Activated CD8-positive, alpha-beta memory T cell treated with anti-CD3 and anti-CD28 coated beads for 48 hours (primary cell): ENCODE data around the gene LRRC27.
A peak's percentile ranks its signal among the peaks of the same experiment; 100 is the strongest.

Experiments
- DNase-seq, 3 experiments: peaks; one replicate each; pipeline ENCODE4 v3.0.0-alpha.2; 2020; ENCODE audit warnings: low read depth in 2 of 3, low spot score in 2 of 3

The LRRC27 gene

GRCh38 chr10:132356621-132357195, 24.7 kb downstream of the LRRC27 start:
- DNase-seq, result no peak

GRCh38 chr10:132357286-132358058, 25.5 kb downstream of the LRRC27 start:
- DNase-seq, result no peak

GRCh38 chr10:132359305-132360040, 27.5 kb downstream of the LRRC27 start:
- DNase-seq, result no peak

GRCh38 chr10:132360766-132361447, 28.9 kb downstream of the LRRC27 start:
- DNase-seq, result no peak

- DNase-seq, result no peak
Observed at GRCh38 chr10:132361581-132362101, 29.6 kb downstream of the LRRC27 start.

- no peak for DNase-seq
Observed at GRCh38 chr10:132362151-132362611, 30.2 kb downstream of the LRRC27 start.

- DNase-seq, result no peak
Observed at GRCh38 chr10:132363376-132363775, 31.4 kb downstream of the LRRC27 start.

- no peak for DNase-seq
Observed at GRCh38 chr10:132363921-132364593, 32.1 kb downstream of the LRRC27 start.

GRCh38 chr10:132364594-132364970, 32.6 kb downstream of the LRRC27 start:
- DNase-seq, result peak in 1 of 3 experiments; percentile 81

- DNase-seq, result no peak
Observed at GRCh38 chr10:132365102-132365501, 33.1 kb downstream of the LRRC27 start.

- no peak for DNase-seq
Observed at GRCh38 chr10:132366006-132366405, 34.0 kb downstream of the LRRC27 start.

GRCh38 chr10:132366499-132366898, 34.5 kb downstream of the LRRC27 start:
- no peak for DNase-seq

GRCh38 chr10:132368391-132368790, 36.4 kb downstream of the LRRC27 start:
- DNase-seq, result no peak

GRCh38 chr10:132368881-132369635, 37.1 kb downstream of the LRRC27 start:
- no peak for DNase-seq

GRCh38 chr10:132369636-132370185, 37.7 kb downstream of the LRRC27 start:
- no peak for DNase-seq

- no peak for DNase-seq
Observed at GRCh38 chr10:132370426-132371340, 38.7 kb downstream of the LRRC27 start.

GRCh38 chr10:132371641-132372081, 39.7 kb downstream of the LRRC27 start:
- no peak for DNase-seq

GRCh38 chr10:132372516-132373095, 40.6 kb downstream of the LRRC27 start:
- DNase-seq, result no peak
